GM23338 (cell line): ENCODE data around the gene KCNMA1. TPM values are rescaled to one million over a fixed set of nuclear protein-coding genes. Genes with fewer than 3 reads are reported as not detected.

Experiments used
- ATAC-seq: fragments of 200-7000 bp; cut with Tn5 transposase; 3 replicates; pipeline ENCODE4 v1.9.1; 2020
- DNase-seq: peaks from one replicate; pipeline ENCODE4 v3.0.0-alpha.2; 2015; ENCODE audit warnings: low spot score
- H2AFZ ChIP-seq: fragments of 200-600 bp; sonication (generic); 2 replicates; pipeline ENCODE4 v1.8.0; 2016; ENCODE audit warnings: antibody characterized with exemption, mild to moderate bottlenecking, moderate library complexity
- H3F3A ChIP-seq: fragments of 200-600 bp; sonication (generic); replicated peaks from 2 replicates; pipeline ENCODE4 v1.8.0; 2017; ENCODE audit warnings: antibody characterized with exemption, mixed run types, low read depth
- H3K27ac ChIP-seq: fragments of 200-600 bp; sonication (generic); 2 replicates; pipeline ENCODE4 v1.6.1; 2016; ENCODE audit warnings: low read depth
- H3K27me3 ChIP-seq: fragments of 200-600 bp; sonication (generic); 2 replicates; pipeline ENCODE4 v1.8.0; 2016; ENCODE audit warnings: mild to moderate bottlenecking, mixed run types, moderate library complexity; ENCODE audit not compliant: insufficient read depth
- H3K36me3 ChIP-seq: fragments of 200-600 bp; sonication (generic); 2 replicates; pipeline ENCODE4 v1.8.0; 2016; ENCODE audit warnings: mild to moderate bottlenecking; ENCODE audit not compliant: insufficient read depth
- H3K4me1 ChIP-seq: fragments of 200-600 bp; sonication (generic); 2 replicates; pipeline ENCODE4 v1.8.0; 2016; ENCODE audit warnings: mild to moderate bottlenecking, moderate library complexity; ENCODE audit not compliant: insufficient read depth
- H3K4me2 ChIP-seq: fragments of 200-600 bp; sonication (generic); 2 replicates; pipeline ENCODE4 v1.7.1; 2017; ENCODE audit warnings: mixed run types
- H3K4me3 ChIP-seq: fragments of 200-600 bp; sonication (generic); 2 replicates; pipeline ENCODE4 v1.6.1; 2016; ENCODE audit warnings: mixed run types
- H3K79me2 ChIP-seq: fragments of 200-600 bp; sonication (generic); replicated peaks from 2 replicates; pipeline ENCODE4 v1.8.0; 2017; ENCODE audit warnings: mild to moderate bottlenecking; ENCODE audit not compliant: insufficient read depth
- H3K9me2 ChIP-seq: fragments of 200-600 bp; sonication (generic); 2 replicates; pipeline ENCODE4 v1.8.0; 2017; ENCODE audit not compliant: insufficient read depth
- H4K20me1 ChIP-seq: fragments of 200-600 bp; sonication (generic); replicated peaks from 2 replicates; pipeline ENCODE4 v1.8.0; 2017; ENCODE audit warnings: mild to moderate bottlenecking; ENCODE audit not compliant: insufficient read depth
- H3K27ac Mint-ChIP-seq: 2 replicates; pipeline ENCODE4 v1.8.0; 2020; ENCODE audit warnings: inconsistent platforms, mild to moderate bottlenecking, moderate library complexity, mixed read lengths
- H3K27me3 Mint-ChIP-seq: 3 replicates; pipeline ENCODE4 v1.8.0; 2022; ENCODE audit warnings: low read depth, mild to moderate bottlenecking, moderate library complexity, mixed read lengths, inconsistent platforms; ENCODE audit not compliant: insufficient read depth, poor library complexity
- H3K36me3 Mint-ChIP-seq: 3 replicates; pipeline ENCODE4 v1.8.0; 2021; ENCODE audit warnings: low read depth, mild to moderate bottlenecking, inconsistent platforms, moderate library complexity, mixed read lengths
- H3K4me1 Mint-ChIP-seq: 3 replicates; pipeline ENCODE4 v1.8.0; 2020; ENCODE audit warnings: mild to moderate bottlenecking, inconsistent platforms, mixed read lengths
- H3K4me3 Mint-ChIP-seq: 3 replicates; pipeline ENCODE4 v1.8.0; 2021; ENCODE audit warnings: moderate library complexity, mild to moderate bottlenecking, inconsistent platforms, mixed read lengths
- H3K9me3 Mint-ChIP-seq: 3 replicates; pipeline ENCODE4 v1.8.0; 2020; ENCODE audit warnings: moderate library complexity, mild to moderate bottlenecking, inconsistent platforms, mixed read lengths
- CREB1 ChIP-seq: fragments of 250-450 bp; sonication (Bioruptor Pico); IDR thresholded peaks from 2 replicates; pipeline ENCODE4 v1.5.0; 2020; ENCODE audit warnings: low read depth, mild to moderate bottlenecking, moderate library complexity
- EZH2 ChIP-seq: fragments of 200-600 bp; sonication (generic); IDR thresholded peaks from one replicate; pipeline ENCODE4 v1.8.0; 2017; ENCODE audit warnings: antibody characterized with exemption, mild to moderate bottlenecking, low read depth; ENCODE audit not compliant: unreplicated experiment
- EZH2phosphoT487 ChIP-seq: fragments of 200-600 bp; sonication (generic); IDR thresholded peaks from one replicate; pipeline ENCODE4 v1.8.1; 2018; ENCODE audit warnings: antibody characterized with exemption; ENCODE audit not compliant: unreplicated experiment
- JUNB ChIP-seq: IDR thresholded peaks from one replicate; pipeline ENCODE4 v1.6.1; 2016; ENCODE audit warnings: antibody characterized with exemption; ENCODE audit not compliant: unreplicated experiment
- NANOG ChIP-seq: IDR thresholded peaks from 2 replicates; pipeline ENCODE4 v1.6.1; 2016; ENCODE audit warnings: antibody characterized with exemption, borderline replicate concordance
- POLR2AphosphoS5 ChIP-seq: IDR thresholded peaks from 2 replicates; pipeline ENCODE4 v1.6.1; 2016; ENCODE audit warnings: antibody characterized with exemption, low read depth
- STAT1 ChIP-seq: IDR thresholded peaks from one replicate; pipeline ENCODE4 v1.6.1; 2016; ENCODE audit warnings: antibody characterized with exemption; ENCODE audit not compliant: unreplicated experiment
- ZNF114 ChIP-seq: fragments of 250-450 bp; sonication (Bioruptor Pico); IDR thresholded peaks from 2 replicates; pipeline ENCODE4 v1.5.0; 2020; ENCODE audit warnings: mild to moderate bottlenecking, moderate library complexity
- ZNF331 ChIP-seq: fragments of 250-450 bp; sonication (Bioruptor Pico); IDR thresholded peaks from 2 replicates; pipeline ENCODE4 v1.5.0; 2020; ENCODE audit warnings: low read depth, mild to moderate bottlenecking, moderate library complexity
- polyA plus RNA-seq: library from polyadenylated mRNA; unstranded; fragments of >200 nt; fragmentation: Nextera tagmentation; extraction: Ambion mirVana; gene quantifications from 2 replicates; pipeline ENCODE4 v1.2.1, GENCODE V29; 2016
- total RNA-seq: library from RNA; depleted of rRNA; stranded (reverse); fragments of >200 nt; shearing (Covaris generic); gene quantifications from 2 replicates; pipeline ENCODE4 v1.2.3, GENCODE V29; 2014
- TF ChIP-seq, protein P1 (sequence below): IDR thresholded peaks from 2 replicates; pipeline ENCODE4 v1.6.1; 2016; ENCODE audit warnings: antibody characterized with exemption
- TF ChIP-seq, protein P2 (sequence below): IDR thresholded peaks from one replicate; pipeline ENCODE4 v1.6.1; 2018; ENCODE audit warnings: antibody characterized with exemption; ENCODE audit not compliant: unreplicated experiment
- TF ChIP-seq, protein P3 (sequence below): fragments of 250-450 bp; sonication (Bioruptor Pico); IDR thresholded peaks from 2 replicates; pipeline ENCODE4 v1.5.0; 2020; ENCODE audit warnings: mild to moderate bottlenecking, moderate library complexity
- TF ChIP-seq, protein P4 (sequence below), 2 experiments: fragments of 200-600 bp in 1 of 2; sonication (generic) in 1 of 2; conservative IDR thresholded peaks; 2 replicates each; pipeline versions ENCODE4 v1.5.1 to v1.6.1; 2016 to 2017; ENCODE audit warnings: antibody characterized with exemption in 2 of 2, low read depth in 2 of 2, mild to moderate bottlenecking in 2 of 2, moderate library complexity in 1 of 2

Gene KCNMA1
- total and polyA plus RNA-seq, 2 experiments from 2014 or later = 8.2 to 9.0 TPM

DNA sequence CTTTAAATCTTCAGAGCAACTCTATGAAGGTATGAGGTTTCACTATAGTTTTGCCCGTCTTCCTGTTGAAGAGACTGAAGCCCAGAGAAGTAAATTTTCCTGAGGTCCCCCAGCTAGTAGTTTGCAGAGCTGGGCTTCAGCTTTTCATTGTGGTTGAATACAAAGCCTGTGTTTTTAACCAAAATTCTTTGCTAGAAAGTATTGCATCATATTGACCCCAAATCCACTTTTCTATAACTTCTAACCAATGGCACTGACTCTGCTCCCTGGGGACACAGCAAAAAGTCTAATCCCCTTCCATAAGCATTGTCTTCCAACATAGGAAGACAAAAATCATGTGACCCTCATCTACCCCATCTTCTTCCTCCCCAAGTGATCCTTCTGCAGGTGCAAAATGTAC lies 93.0 kb downstream of the KCNMA1 start:
- TF ChIP-seq CREB1 (CRISPR knock-in tag) (no peak), EZH2phosphoT487 (no peak), POLR2AphosphoS5 (no peak), NANOG (no peak), JUNB (no peak), STAT1 (no peak), ZNF331 (CRISPR knock-in tag) (no peak), EZH2 (no peak), ZNF114 (CRISPR knock-in tag) (no peak)
- TF ChIP-seq, protein P1, sequence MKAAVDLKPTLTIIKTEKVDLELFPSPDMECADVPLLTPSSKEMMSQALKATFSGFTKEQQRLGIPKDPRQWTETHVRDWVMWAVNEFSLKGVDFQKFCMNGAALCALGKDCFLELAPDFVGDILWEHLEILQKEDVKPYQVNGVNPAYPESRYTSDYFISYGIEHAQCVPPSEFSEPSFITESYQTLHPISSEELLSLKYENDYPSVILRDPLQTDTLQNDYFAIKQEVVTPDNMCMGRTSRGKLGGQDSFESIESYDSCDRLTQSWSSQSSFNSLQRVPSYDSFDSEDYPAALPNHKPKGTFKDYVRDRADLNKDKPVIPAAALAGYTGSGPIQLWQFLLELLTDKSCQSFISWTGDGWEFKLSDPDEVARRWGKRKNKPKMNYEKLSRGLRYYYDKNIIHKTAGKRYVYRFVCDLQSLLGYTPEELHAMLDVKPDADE = no peak
- TF ChIP-seq, protein P2, sequence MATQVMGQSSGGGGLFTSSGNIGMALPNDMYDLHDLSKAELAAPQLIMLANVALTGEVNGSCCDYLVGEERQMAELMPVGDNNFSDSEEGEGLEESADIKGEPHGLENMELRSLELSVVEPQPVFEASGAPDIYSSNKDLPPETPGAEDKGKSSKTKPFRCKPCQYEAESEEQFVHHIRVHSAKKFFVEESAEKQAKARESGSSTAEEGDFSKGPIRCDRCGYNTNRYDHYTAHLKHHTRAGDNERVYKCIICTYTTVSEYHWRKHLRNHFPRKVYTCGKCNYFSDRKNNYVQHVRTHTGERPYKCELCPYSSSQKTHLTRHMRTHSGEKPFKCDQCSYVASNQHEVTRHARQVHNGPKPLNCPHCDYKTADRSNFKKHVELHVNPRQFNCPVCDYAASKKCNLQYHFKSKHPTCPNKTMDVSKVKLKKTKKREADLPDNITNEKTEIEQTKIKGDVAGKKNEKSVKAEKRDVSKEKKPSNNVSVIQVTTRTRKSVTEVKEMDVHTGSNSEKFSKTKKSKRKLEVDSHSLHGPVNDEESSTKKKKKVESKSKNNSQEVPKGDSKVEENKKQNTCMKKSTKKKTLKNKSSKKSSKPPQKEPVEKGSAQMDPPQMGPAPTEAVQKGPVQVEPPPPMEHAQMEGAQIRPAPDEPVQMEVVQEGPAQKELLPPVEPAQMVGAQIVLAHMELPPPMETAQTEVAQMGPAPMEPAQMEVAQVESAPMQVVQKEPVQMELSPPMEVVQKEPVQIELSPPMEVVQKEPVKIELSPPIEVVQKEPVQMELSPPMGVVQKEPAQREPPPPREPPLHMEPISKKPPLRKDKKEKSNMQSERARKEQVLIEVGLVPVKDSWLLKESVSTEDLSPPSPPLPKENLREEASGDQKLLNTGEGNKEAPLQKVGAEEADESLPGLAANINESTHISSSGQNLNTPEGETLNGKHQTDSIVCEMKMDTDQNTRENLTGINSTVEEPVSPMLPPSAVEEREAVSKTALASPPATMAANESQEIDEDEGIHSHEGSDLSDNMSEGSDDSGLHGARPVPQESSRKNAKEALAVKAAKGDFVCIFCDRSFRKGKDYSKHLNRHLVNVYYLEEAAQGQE = no peak
- TF ChIP-seq, protein P3, sequence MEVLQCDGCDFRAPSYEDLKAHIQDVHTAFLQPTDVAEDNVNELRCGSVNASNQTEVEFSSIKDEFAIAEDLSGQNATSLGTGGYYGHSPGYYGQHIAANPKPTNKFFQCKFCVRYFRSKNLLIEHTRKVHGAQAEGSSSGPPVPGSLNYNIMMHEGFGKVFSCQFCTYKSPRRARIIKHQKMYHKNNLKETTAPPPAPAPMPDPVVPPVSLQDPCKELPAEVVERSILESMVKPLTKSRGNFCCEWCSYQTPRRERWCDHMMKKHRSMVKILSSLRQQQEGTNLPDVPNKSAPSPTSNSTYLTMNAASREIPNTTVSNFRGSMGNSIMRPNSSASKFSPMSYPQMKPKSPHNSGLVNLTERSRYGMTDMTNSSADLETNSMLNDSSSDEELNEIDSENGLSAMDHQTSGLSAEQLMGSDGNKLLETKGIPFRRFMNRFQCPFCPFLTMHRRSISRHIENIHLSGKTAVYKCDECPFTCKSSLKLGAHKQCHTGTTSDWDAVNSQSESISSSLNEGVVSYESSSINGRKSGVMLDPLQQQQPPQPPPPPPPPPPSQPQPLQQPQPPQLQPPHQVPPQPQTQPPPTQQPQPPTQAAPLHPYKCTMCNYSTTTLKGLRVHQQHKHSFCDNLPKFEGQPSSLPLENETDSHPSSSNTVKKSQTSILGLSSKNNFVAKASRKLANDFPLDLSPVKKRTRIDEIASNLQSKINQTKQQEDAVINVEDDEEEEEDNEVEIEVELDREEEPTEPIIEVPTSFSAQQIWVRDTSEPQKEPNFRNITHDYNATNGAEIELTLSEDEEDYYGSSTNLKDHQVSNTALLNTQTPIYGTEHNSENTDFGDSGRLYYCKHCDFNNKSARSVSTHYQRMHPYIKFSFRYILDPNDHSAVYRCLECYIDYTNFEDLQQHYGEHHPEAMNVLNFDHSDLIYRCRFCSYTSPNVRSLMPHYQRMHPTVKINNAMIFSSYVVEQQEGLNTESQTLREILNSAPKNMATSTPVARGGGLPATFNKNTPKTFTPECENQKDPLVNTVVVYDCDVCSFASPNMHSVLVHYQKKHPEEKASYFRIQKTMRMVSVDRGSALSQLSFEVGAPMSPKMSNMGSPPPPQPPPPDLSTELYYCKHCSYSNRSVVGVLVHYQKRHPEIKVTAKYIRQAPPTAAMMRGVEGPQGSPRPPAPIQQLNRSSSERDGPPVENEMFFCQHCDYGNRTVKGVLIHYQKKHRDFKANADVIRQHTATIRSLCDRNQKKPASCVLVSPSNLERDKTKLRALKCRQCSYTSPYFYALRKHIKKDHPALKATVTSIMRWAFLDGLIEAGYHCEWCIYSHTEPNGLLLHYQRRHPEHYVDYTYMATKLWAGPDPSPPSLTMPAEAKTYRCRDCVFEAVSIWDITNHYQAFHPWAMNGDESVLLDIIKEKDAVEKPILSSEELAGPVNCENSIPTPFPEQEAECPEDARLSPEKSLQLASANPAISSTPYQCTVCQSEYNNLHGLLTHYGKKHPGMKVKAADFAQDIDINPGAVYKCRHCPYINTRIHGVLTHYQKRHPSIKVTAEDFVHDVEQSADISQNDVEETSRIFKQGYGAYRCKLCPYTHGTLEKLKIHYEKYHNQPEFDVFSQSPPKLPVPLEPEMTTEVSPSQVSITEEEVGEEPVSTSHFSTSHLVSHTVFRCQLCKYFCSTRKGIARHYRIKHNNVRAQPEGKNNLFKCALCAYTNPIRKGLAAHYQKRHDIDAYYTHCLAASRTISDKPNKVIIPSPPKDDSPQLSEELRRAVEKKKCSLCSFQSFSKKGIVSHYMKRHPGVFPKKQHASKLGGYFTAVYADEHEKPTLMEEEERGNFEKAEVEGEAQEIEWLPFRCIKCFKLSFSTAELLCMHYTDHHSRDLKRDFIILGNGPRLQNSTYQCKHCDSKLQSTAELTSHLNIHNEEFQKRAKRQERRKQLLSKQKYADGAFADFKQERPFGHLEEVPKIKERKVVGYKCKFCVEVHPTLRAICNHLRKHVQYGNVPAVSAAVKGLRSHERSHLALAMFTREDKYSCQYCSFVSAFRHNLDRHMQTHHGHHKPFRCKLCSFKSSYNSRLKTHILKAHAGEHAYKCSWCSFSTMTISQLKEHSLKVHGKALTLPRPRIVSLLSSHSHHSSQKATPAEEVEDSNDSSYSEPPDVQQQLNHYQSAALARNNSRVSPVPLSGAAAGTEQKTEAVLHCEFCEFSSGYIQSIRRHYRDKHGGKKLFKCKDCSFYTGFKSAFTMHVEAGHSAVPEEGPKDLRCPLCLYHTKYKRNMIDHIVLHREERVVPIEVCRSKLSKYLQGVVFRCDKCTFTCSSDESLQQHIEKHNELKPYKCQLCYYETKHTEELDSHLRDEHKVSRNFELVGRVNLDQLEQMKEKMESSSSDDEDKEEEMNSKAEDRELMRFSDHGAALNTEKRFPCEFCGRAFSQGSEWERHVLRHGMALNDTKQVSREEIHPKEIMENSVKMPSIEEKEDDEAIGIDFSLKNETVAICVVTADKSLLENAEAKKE (CRISPR knock-in tag) = no peak
- TF ChIP-seq, protein P4, sequence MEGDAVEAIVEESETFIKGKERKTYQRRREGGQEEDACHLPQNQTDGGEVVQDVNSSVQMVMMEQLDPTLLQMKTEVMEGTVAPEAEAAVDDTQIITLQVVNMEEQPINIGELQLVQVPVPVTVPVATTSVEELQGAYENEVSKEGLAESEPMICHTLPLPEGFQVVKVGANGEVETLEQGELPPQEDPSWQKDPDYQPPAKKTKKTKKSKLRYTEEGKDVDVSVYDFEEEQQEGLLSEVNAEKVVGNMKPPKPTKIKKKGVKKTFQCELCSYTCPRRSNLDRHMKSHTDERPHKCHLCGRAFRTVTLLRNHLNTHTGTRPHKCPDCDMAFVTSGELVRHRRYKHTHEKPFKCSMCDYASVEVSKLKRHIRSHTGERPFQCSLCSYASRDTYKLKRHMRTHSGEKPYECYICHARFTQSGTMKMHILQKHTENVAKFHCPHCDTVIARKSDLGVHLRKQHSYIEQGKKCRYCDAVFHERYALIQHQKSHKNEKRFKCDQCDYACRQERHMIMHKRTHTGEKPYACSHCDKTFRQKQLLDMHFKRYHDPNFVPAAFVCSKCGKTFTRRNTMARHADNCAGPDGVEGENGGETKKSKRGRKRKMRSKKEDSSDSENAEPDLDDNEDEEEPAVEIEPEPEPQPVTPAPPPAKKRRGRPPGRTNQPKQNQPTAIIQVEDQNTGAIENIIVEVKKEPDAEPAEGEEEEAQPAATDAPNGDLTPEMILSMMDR (conservative IDR thresholded peaks at IDR 0.05; ENCODE audit: low read depth in 2 of 2) = no peak
- no peak for ATAC-seq
- Histone ChIP-seq H3K4me3 (no peak overlapping the region), H3K4me1 (no peaks in the 10 kb centered on the region), H3K9me2 (peaks cover 2% of the 10 kb centered on the region; the same call in 1 of the 2 replicates), H3K27me3 (no peaks in the 10 kb centered on the region), H3K36me3 (no peaks in the 10 kb centered on the region), H3K27ac (no peak overlapping the region), H4K20me1 (no peaks in the 10 kb centered on the region), H3K4me2 (no peak overlapping the region), H2AFZ (no peak overlapping the region), H3K79me2 (no peaks in the 10 kb centered on the region), H3F3A (no peaks in the 10 kb centered on the region)
- peaks cover 2% of the 10 kb centered on the region for H3K27me3 Mint-ChIP-seq
- no peak for DNase-seq
- no peaks in the 10 kb centered on the region for H3K9me3 Mint-ChIP-seq
- no peak overlapping the region for H3K27ac Mint-ChIP-seq
- H3K36me3 Mint-ChIP-seq = no peaks in the 10 kb centered on the region
- peaks cover 4% of the 10 kb centered on the region; the same call in 2 of the 3 replicates for H3K4me1 Mint-ChIP-seq
- no peak overlapping the region for H3K4me3 Mint-ChIP-seq
